Thoracic aorta (tissue), 2 donors: ENCODE measurements around the gene SCN8A. TPM values are rescaled to one million over a fixed set of nuclear protein-coding genes. Genes with fewer than 3 reads are reported as not detected.
"Not testable (repeated sequence)": the region's sequence is repeated elsewhere in the genome, so short reads cannot be mapped to it uniquely, and the experiment has no call there.

ENCODE experiments used
- ATAC-seq: fragments of 150-250 bp; one replicate; pipeline ENCODE4 v1.8.0; 2017; ENCODE audit warnings: low read depth; ENCODE audit not compliant: insufficient number of reproducible peaks, low FRiP score
- DNase-seq: peaks from one replicate; pipeline ENCODE4 v3.0.0-alpha.2; 2020; ENCODE audit warnings: low spot score
- H3K27ac ChIP-seq, 2 donors: fragments of 200-600 bp; sonication (generic); 1 replicate in 1 of 2; 2 replicates in 1 of 2; pipeline ENCODE4 v1.5.1; 2016; ENCODE audit warnings: mild to moderate bottlenecking in 2 of 2, moderate library complexity in 2 of 2
- H3K27me3 ChIP-seq: fragments of 200-600 bp; sonication (generic); replicated peaks from 2 replicates; pipeline ENCODE4 v1.6.0; 2016; ENCODE audit warnings: mild to moderate bottlenecking; ENCODE audit not compliant: insufficient read depth
- H3K36me3 ChIP-seq: fragments of 200-600 bp; sonication (generic); one replicate; pipeline ENCODE4 v1.5.1; 2016
- H3K4me1 ChIP-seq, 2 donors: fragments of 200-600 bp; sonication (generic); 1 replicate in 1 of 2; 2 replicates in 1 of 2; pipeline versions ENCODE4 v1.5.1 to v1.6.0; 2016; ENCODE audit warnings: low read depth in 2 of 2, mild to moderate bottlenecking in 1 of 2; ENCODE audit not compliant: control insufficient read depth in 1 of 2
- H3K4me3 ChIP-seq: fragments of 200-600 bp; sonication (generic); 2 replicates; pipeline ENCODE4 v1.5.1; 2016; ENCODE audit warnings: mild to moderate bottlenecking
- H3K9me3 ChIP-seq: fragments of 200-600 bp; sonication (generic); 2 replicates; pipeline ENCODE4 v1.5.1; 2016
- CTCF ChIP-seq: fragments of 200-600 bp; sonication (generic); IDR thresholded peaks from one replicate; pipeline ENCODE4 v1.5.1; 2019; ENCODE audit warnings: antibody characterized with exemption
- total RNA-seq, 2 donors: library from RNA; depleted of rRNA; stranded (reverse); fragments of >200 nt; gene quantifications; one replicate each; pipeline versions ENCODE4 v1.1.0 to v1.2.3, GENCODE V29; 2016

Gene SCN8A
- total RNA-seq, 2 donors from 2014 or later, result 0.54 TPM; not detected in 1

GRCh38 chr12:51792417-51792816 is 201.4 kb downstream of the SCN8A start:
- Histone ChIP-seq H3K4me3 (no peak overlapping the region), H3K4me1 (no peaks in the 10 kb centered on the region), H3K27ac (no peak overlapping the region), H3K9me3 (no peaks in the 10 kb centered on the region), H3K36me3 (no peaks in the 10 kb centered on the region), H3K27me3 (no peaks in the 10 kb centered on the region)
- ATAC-seq (no peak), DNase-seq (no peak)
- TF ChIP-seq CTCF, result no peak

- no peak for TF ChIP-seq CTCF
- no peaks in the 10 kb centered on the region for H3K36me3 ChIP-seq
- DNase-seq, result no peak
Observed at GRCh38 chr12:51793201-51793600, 202.2 kb downstream of the SCN8A start.

GRCh38 chr12:51797301-51797700 is 206.3 kb downstream of the SCN8A start:
- no peak for TF ChIP-seq CTCF
- H3K4me3 ChIP-seq, result no peak overlapping the region
- no peaks in the 10 kb centered on the region for H3K4me1 ChIP-seq
- no peak overlapping the region for H3K27ac ChIP-seq
- H3K9me3 ChIP-seq, result no peaks in the 10 kb centered on the region
- H3K36me3 ChIP-seq, result no peaks in the 10 kb centered on the region
- ATAC-seq (no peak), DNase-seq (no peak)
- H3K27me3 ChIP-seq, result no peaks in the 10 kb centered on the region

More at GRCh38 chr12:51793201-51793600, 202.2 kb downstream of the SCN8A start:
- Histone ChIP-seq H3K9me3 (no peaks in the 10 kb centered on the region), H3K4me1 (no peaks in the 10 kb centered on the region), H3K4me3 (no peak overlapping the region), H3K27ac (no peak overlapping the region), H3K27me3 (no peaks in the 10 kb centered on the region)
- ATAC-seq, result no peak

GRCh38 chr12:51798051-51798450 is 207.0 kb downstream of the SCN8A start:
- not testable (repeated sequence) for H3K36me3 ChIP-seq, H3K9me3 ChIP-seq, ATAC-seq, H3K4me3 ChIP-seq, DNase-seq, H3K27me3 ChIP-seq, H3K27ac ChIP-seq, H3K4me1 ChIP-seq

- TF ChIP-seq CTCF, result no peak
- Histone ChIP-seq H3K4me1 (no peaks in the 10 kb centered on the region), H3K36me3 (no peaks in the 10 kb centered on the region), H3K9me3 (no peaks in the 10 kb centered on the region), H3K27ac (no peak overlapping the region), H3K27me3 (no peaks in the 10 kb centered on the region), H3K4me3 (no peak overlapping the region)
- no peak for ATAC-seq
- DNase-seq, result no peak
Observed at GRCh38 chr12:51798501-51798900, 207.5 kb downstream of the SCN8A start.

- Histone ChIP-seq H3K36me3 (no peaks in the 10 kb centered on the region), H3K4me3 (no peak overlapping the region), H3K9me3 (no peaks in the 10 kb centered on the region), H3K4me1 (no peaks in the 10 kb centered on the region), H3K27me3 (no peaks in the 10 kb centered on the region), H3K27ac (no peak overlapping the region)
- no peak for TF ChIP-seq CTCF
- ATAC-seq, result no peak
- DNase-seq, result no peak
Observed at GRCh38 chr12:51801027-51801426, 210.0 kb downstream of the SCN8A start.
